PC-9 (cell line): ENCODE results near the gene FMO2.

Source experiments
- EZH2 ChIP-seq: fragments of 200-600 bp; sonication (generic); IDR thresholded peaks from 2 replicates; pipeline ENCODE4 v1.8.0; 2017; ENCODE audit warnings: antibody characterized with exemption, low read depth
- TF ChIP-seq, protein P1 (sequence below): fragments of 200-600 bp; sonication (generic); conservative IDR thresholded peaks from 2 replicates; pipeline ENCODE4 v1.6.1; 2017; ENCODE audit warnings: mixed run types, antibody characterized with exemption, mild to moderate bottlenecking, moderate library complexity

DNA sequence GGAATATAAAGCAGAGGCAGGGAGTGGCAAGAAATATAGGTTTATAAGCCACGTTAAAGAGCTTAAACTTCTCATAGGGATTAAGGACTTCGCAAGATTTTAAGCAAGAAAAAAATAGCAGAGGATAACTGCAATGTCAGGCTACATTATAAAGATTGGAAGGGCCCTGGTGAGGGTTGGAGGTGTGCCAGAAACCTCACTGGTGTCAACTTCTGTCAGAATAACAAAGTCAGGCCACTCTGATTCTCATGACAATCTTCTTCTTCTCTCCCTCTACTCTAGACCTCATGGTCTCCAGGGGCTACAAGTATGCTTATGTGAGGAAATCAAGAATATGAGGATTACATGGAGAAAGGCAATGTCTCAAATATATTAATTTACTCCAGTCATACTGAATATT lies 32.6 kb upstream of the FMO2 start:
- TF ChIP-seq, protein P1, sequence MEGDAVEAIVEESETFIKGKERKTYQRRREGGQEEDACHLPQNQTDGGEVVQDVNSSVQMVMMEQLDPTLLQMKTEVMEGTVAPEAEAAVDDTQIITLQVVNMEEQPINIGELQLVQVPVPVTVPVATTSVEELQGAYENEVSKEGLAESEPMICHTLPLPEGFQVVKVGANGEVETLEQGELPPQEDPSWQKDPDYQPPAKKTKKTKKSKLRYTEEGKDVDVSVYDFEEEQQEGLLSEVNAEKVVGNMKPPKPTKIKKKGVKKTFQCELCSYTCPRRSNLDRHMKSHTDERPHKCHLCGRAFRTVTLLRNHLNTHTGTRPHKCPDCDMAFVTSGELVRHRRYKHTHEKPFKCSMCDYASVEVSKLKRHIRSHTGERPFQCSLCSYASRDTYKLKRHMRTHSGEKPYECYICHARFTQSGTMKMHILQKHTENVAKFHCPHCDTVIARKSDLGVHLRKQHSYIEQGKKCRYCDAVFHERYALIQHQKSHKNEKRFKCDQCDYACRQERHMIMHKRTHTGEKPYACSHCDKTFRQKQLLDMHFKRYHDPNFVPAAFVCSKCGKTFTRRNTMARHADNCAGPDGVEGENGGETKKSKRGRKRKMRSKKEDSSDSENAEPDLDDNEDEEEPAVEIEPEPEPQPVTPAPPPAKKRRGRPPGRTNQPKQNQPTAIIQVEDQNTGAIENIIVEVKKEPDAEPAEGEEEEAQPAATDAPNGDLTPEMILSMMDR, result no peak
- TF ChIP-seq EZH2, result no peak
